GM13977 (cell line): ENCODE measurements around the gene PKLR.
"Not testable (repeated sequence)": the region's sequence is repeated elsewhere in the genome, so short reads cannot be mapped to it uniquely, and the experiment has no call there.

Source experiments
- DNase-seq: peaks from one replicate; pipeline ENCODE4 v3.0.0; 2012; ENCODE audit warnings: low spot score
- CTCF ChIP-seq: IDR thresholded peaks from 2 replicates; pipeline ENCODE4 v1.5.1; 2012; ENCODE audit warnings: mild to moderate bottlenecking, control low read depth; ENCODE audit not compliant: insufficient read depth; ENCODE audit errors: extremely low read depth, missing control alignments
- in situ Hi-C: fragments of 300-500 bp; cut with MboI; formaldehyde crosslinking; loops from one replicate; pipeline ENCODE4 v1.12.0; 2022; ENCODE audit warnings: low sequenced_read_pairs, low pct_unique_long_range_greater_than_20kb, mixed read lengths, inconsistent platforms; ENCODE audit not compliant: unreplicated experiment

PKLR gene

GRCh38 chr1:155295942-155296267, 5.3 kb downstream of the PKLR start:
- no peak for TF ChIP-seq CTCF
- no peak for DNase-seq
- in situ Hi-C loops = no loop called here

GRCh38 chr1:155295183-155295941, 5.9 kb downstream of the PKLR start:
- TF ChIP-seq CTCF = no peak
- no peak for DNase-seq
- in situ Hi-C loops = no loop called here

- in situ Hi-C loops = no loop called here
- no peak for DNase-seq
- no peak for TF ChIP-seq CTCF
Measured at GRCh38 chr1:155294520-155295182, 6.6 kb downstream of the PKLR start.

DNA sequence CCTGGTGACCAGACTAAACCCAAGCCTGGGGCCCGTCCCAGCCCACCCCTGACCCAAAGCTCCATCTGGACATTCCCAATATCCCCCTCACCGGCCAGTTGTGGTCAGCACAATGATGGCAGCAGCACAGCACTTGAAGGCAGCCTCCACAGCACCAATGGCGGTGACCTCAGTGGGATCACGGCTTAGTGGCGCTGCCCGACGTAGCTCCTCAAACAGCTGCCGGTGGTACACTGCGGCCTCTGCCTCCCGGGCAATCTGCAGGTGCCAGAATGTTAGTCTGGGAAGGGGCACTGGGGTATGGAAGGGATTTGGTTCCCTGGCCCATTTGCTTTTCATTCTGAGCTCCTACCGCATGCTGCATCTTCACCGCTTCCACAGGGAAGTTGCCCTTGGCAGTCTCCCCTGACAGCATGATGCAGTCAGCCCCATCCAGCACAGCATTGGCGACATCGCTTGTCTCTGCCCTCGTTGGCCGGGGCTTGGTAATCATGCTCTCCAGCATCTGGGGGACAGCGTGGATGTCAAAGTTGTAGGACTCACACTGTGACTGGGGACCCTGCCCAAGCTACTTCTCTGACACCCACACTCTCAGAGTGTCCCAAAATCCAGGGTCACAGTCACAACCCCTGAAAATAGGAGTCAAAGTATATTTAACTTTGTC, 8.0 kb downstream of the PKLR start:
- DNase-seq = no peak
- no peak for TF ChIP-seq CTCF
- in situ Hi-C loops = no loop called here

DNA sequence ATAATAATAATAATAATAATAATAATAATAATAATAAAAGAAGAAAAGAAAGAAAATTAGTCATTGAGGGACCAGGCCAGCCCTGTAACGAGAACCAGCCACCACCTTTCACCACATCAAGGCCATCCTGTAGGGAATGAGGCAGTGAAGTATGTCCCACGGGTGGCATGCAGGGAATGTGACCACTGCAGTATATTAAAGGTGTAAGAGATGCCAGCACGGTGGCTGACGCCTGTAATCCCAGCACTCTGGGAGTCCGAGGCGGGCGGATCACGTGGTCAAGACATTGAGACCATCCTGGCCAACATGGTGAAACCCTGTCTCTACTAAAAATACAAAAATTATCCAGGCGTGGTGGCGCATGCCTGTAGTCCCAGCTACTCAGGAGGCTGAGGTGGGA, 10.2 kb downstream of the PKLR start:
- in situ Hi-C loops, DNase-seq: not testable (repeated sequence)

DNA sequence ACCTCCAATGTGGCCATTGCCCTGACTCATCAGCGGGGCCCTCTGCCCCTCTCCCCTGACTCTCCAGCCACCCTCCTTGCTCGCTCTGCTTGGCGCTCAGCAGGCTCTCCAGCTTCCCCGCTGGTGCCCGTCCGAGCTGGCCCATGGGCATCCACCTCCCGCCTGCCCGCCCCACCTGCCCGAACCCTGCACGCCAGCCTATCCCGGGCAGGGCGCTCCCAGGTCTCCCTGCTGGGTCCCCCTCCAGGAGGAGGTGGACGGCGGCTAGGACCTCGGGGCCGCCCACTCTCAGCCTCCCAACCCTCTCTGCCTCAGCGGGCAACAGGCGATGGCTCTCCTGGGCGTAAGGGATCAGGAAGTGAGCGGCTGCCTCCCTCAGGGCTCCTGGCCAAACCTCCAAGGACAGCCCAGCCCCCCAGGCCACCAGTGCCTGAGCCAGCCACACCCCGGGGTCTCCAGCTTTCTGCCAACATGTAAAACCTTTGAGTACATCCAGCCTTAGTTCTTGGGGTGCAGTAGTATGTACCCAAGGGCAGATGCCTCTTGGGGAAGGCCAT, 13.2 kb downstream of the PKLR start:
- in situ Hi-C loops = no loop called here
- TF ChIP-seq CTCF = no peak
- no peak for DNase-seq

GRCh38 chr1:155286544-155286943, 14.7 kb downstream of the PKLR start:
- in situ Hi-C loops = no loop called here
- no peak for TF ChIP-seq CTCF
- DNase-seq = no peak
